HCT116 (cell line): ENCODE data around the gene GALNS.

ENCODE experiments used
- EZH2 ChIP-seq: fragments of 200-600 bp; sonication (generic); IDR thresholded peaks from 2 replicates; pipeline ENCODE4 v1.6.1; 2017; ENCODE audit warnings: antibody characterized with exemption, mixed run types
- EZH2phosphoT487 ChIP-seq: fragments of 200-600 bp; IDR thresholded peaks from 2 replicates; pipeline ENCODE4 v1.6.1; 2018; ENCODE audit warnings: antibody characterized with exemption, borderline replicate concordance
- POLR2A ChIP-seq: IDR thresholded peaks from 2 replicates; pipeline ENCODE4 v1.7.0; 2011; ENCODE audit warnings: borderline replicate concordance; ENCODE audit not compliant: insufficient read depth, insufficient read length; ENCODE audit errors: extremely low read depth
- RAD21 ChIP-seq: IDR thresholded peaks from 2 replicates; pipeline ENCODE4 v1.6.1; 2012; ENCODE audit warnings: low read depth, mild to moderate bottlenecking
- REST ChIP-seq: IDR thresholded peaks from 2 replicates; pipeline ENCODE4 v1.6.1; 2012; ENCODE audit warnings: low read depth
- SP1 ChIP-seq: IDR thresholded peaks from 2 replicates; pipeline ENCODE4 v1.6.1; 2012; ENCODE audit warnings: low read depth
- SRF ChIP-seq: IDR thresholded peaks from 2 replicates; pipeline ENCODE4 v1.6.1; 2012; ENCODE audit warnings: low read depth
- TF ChIP-seq, protein P1 (sequence below), 3 experiments: fragments of 200-600 bp in 1 of 3; sonication (generic) in 1 of 3; IDR thresholded peaks in 2 of 3; conservative IDR thresholded peaks in 1 of 3; 2 replicates each; pipeline ENCODE4 v1.5.1; 2012 to 2017; ENCODE audit warnings: low read depth in 2 of 3, low read length in 2 of 3, antibody characterized with exemption in 1 of 3, borderline replicate concordance in 1 of 3, control low read depth in 1 of 3, mild to moderate bottlenecking in 1 of 3, mixed read lengths in 1 of 3, mixed run types in 1 of 3, moderate library complexity in 1 of 3; ENCODE audit not compliant: insufficient read depth in 1 of 3

- TF ChIP-seq SRF (no peak), SP1 (no peak), RAD21 (no peak), POLR2A (no peak), EZH2phosphoT487 (no peak), EZH2 (no peak), REST (no peak)
- TF ChIP-seq, protein P1, sequence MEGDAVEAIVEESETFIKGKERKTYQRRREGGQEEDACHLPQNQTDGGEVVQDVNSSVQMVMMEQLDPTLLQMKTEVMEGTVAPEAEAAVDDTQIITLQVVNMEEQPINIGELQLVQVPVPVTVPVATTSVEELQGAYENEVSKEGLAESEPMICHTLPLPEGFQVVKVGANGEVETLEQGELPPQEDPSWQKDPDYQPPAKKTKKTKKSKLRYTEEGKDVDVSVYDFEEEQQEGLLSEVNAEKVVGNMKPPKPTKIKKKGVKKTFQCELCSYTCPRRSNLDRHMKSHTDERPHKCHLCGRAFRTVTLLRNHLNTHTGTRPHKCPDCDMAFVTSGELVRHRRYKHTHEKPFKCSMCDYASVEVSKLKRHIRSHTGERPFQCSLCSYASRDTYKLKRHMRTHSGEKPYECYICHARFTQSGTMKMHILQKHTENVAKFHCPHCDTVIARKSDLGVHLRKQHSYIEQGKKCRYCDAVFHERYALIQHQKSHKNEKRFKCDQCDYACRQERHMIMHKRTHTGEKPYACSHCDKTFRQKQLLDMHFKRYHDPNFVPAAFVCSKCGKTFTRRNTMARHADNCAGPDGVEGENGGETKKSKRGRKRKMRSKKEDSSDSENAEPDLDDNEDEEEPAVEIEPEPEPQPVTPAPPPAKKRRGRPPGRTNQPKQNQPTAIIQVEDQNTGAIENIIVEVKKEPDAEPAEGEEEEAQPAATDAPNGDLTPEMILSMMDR (IDR thresholded peaks at IDR 0.05 in 2 of 3, conservative IDR thresholded peaks at IDR 0.05 in 1 of 3; ENCODE audit: borderline replicate concordance in 1 of 3, insufficient read depth in 1 of 3, low read depth in 2 of 3, low read length in 2 of 3): no peak
These were observed 14.0 kb upstream of the GALNS start for GRCh38 chr16:88870608-88871348.
